OCI-M1 (cell line): ENCODE data around the gene SRSF2.
A peak's percentile ranks its signal among the peaks of the same experiment; 100 is the strongest.
"Not testable (repeated sequence)": the region's sequence is repeated elsewhere in the genome, so short reads cannot be mapped to it uniquely, and the experiment has no call there.

ENCODE experiments used
- DNase-seq: peaks from one replicate; lab custom pipeline; 2025; lab: John Stamatoyannopoulos, UW

Gene SRSF2

GRCh38 chr17:76738468-76738850, 1.3 kb upstream of the SRSF2 start:
- DNase-seq: peak; percentile 63

GRCh38 chr17:76737676-76738467, 741 bp upstream of the SRSF2 start, which contains the start of gene MFSD11:
Gene MFSD11 (plus strand): TSS chr17:76738119. CDS start chr17:76738353, 234 bp downstream.
- peak; percentile 96 for DNase-seq

GRCh38 chr17:76736349-76737081, 616 bp downstream of the SRSF2 start:
- peak; percentile 75 for DNase-seq

- peak; percentile 73 for DNase-seq
These were observed 1.4 kb downstream of the SRSF2 start for GRCh38 chr17:76735586-76736348.

- DNase-seq: peak; percentile 71
These were observed 2.1 kb downstream of the SRSF2 start for GRCh38 chr17:76735006-76735405.

- peak; percentile 52 for DNase-seq
These were observed 2.9 kb downstream of the SRSF2 start for GRCh38 chr17:76734080-76734840.

GRCh38 chr17:76733618-76733957, 3.5 kb downstream of the SRSF2 start:
- no peak for DNase-seq

- DNase-seq: no peak
These were observed 4.2 kb downstream of the SRSF2 start for GRCh38 chr17:76732734-76733617.

GRCh38 chr17:76731800-76732733, 5.1 kb downstream of the SRSF2 start:
- DNase-seq: not testable (repeated sequence)

- DNase-seq: peak; percentile 43
These were observed 9.2 kb downstream of the SRSF2 start for GRCh38 chr17:76727745-76728456.

GRCh38 chr17:76726776-76727718, 10.1 kb downstream of the SRSF2 start, which contains the start of gene METTL23:
Gene METTL23 (plus strand): TSS chr17:76726839. CDS start chr17:76729711, 2,872 bp downstream.
- peak; percentile 91 for DNase-seq

GRCh38 chr17:76726231-76726775, 10.8 kb downstream of the SRSF2 start, which contains the start of gene JMJD6:
Gene JMJD6 (minus strand): TSS chr17:76726606. CDS start chr17:76726475, 131 bp downstream.
- DNase-seq: peak; percentile 97

- peak; percentile 83 for DNase-seq
These were observed 11.4 kb downstream of the SRSF2 start for GRCh38 chr17:76725580-76726230.

- DNase-seq: no peak
These were observed 13.3 kb downstream of the SRSF2 start for GRCh38 chr17:76723812-76724211.

- not testable (repeated sequence) for DNase-seq
These were observed 14.2 kb downstream of the SRSF2 start for GRCh38 chr17:76722977-76723376.

- no peak for DNase-seq
These were observed 14.9 kb downstream of the SRSF2 start for GRCh38 chr17:76722279-76722678.

- no peak for DNase-seq
These were observed 15.7 kb downstream of the SRSF2 start for GRCh38 chr17:76721463-76721862.
